HG03280 (cell line): ENCODE measurements around the gene TLE6.
"Not testable (repeated sequence)": the region's sequence is repeated elsewhere in the genome, so short reads cannot be mapped to it uniquely, and the experiment has no call there.

Experiments
- ATAC-seq: cut with Tn5 transposase; IDR thresholded peaks from one replicate; pipeline ENCODE4 v1.9.1; 2021; ENCODE audit warnings: mild to moderate bottlenecking, moderate library complexity; ENCODE audit not compliant: unreplicated experiment

The TLE6 gene

DNA sequence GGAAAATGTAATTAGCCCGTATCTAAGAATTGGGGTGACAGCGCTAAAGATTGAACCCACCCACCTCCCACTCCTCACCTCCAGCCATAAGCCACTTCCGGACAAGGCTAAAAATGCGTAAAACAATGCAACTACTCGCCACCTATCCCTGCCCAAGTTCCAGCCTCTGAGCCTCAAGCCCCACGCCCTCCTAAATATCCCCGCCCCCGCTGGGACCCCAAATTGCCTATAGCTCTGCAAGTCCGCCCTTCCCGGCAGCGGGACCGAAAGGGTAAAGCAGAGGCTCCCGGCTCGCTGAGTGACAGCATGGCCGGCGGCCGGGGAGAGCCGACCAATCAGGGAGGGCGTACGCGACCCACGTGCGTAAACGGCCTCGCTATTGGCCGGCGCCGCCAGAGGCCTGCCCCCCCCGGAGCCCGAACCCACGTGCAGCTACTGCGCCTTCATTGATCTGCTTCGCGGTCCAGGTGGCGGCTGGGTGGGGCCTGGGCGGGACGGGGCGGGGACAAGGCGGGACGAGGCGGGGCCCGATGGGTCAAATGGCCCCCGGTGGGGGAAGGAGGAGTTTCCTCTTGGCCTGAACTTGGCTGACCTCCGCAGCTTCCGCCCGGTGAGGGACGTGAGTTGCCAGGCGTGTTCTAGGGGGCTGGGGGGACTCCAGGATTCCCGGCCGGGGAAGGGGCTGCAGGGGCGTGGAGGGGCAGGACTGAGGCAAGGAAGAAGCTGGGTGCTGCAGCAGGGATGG lies at the start of gene TLE6:
Gene TLE6 (plus strand): TSS at position 564 of the 745 bp plus-strand sequence. CDS start 670 bp downstream, outside the sequence.
- ATAC-seq: peak; percentile 96

GRCh38 chr19:2933490-2933910 lies 43.9 kb upstream of the TLE6 start:
- ATAC-seq: no peak

DNA sequence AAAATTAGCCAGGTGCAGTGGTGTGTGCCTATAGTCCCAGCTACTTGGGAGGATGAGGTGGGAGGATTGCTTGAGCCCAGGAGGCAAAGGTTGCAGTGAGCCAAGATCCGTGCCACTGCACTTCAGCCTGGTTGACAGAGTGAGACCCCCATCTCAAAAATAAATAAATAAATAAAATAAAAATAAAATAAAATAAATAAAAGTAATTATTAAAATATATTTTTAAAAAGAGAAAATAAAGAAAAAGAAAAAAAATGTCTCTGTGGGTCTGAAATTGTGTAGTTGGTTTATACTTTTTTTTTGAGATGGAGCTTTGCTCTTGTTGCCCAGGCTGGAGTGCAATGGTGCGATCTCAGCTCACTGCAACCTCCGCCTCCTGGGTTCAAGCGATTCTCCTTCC lies 41.5 kb upstream of the TLE6 start:
- not testable (repeated sequence) for ATAC-seq

GRCh38 chr19:2942928-2943640 lies 34.3 kb upstream of the TLE6 start:
- ATAC-seq: no peak

- no peak for ATAC-seq
Measured at GRCh38 chr19:2944403-2944774, 33.0 kb upstream of the TLE6 start.

GRCh38 chr19:2944775-2945574 lies 32.4 kb upstream of the TLE6 start, which contains the start of gene ZNF77:
Gene ZNF77 (minus strand): TSS chr19:2944971. CDS start chr19:2944840, 131 bp downstream.
- peak; percentile 97 for ATAC-seq

DNA sequence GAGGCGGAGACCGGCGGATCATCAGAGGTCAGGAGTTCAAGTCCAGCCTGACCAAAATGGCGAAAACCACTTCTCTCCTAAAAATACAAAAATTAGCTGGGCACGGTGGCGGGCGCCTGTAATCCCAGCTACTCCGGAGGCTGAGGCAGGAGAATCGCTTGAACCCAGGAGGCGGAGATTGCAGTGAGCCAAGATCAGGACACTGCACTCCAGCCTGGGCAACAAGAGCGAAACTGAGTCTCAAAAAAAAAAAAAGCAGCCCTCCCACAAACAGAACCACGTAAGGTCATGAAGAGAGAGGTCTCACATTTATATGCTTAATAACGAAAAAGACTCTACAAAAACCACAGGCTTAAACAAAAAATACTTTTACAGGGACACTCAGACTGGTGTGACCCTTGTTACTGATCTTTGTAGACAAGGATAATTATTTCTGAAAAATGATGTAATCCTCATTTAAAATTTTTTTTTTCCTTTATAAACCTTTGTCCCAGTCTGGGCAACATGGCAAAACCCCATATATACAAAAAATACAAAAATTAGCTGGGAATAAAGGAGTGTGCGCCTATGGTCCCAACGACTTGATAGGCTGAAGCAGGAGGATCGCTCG lies 31.7 kb upstream of the TLE6 start:
- no peak for ATAC-seq

DNA sequence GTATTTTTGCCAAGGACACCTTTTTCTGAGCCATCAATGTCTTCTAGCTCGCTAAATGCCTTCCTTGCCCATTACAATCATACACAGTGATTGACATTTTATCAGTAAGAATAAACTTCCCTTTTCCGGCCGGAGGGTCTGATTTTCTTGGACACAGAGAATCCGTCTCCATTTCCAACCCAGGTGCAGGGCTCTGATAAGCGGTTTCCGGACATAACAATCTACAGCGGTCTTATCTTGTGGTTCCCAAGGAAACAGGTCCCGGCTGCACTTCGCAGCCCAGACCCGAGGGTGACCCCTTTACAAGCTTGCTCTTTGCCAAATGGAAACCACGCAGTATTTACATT lies 27.5 kb upstream of the TLE6 start:
- no peak for ATAC-seq

GRCh38 chr19:2950286-2951124 lies 26.9 kb upstream of the TLE6 start:
- ATAC-seq: peak; percentile 95

GRCh38 chr19:2952953-2953481 lies 24.3 kb upstream of the TLE6 start:
- no peak for ATAC-seq

DNA sequence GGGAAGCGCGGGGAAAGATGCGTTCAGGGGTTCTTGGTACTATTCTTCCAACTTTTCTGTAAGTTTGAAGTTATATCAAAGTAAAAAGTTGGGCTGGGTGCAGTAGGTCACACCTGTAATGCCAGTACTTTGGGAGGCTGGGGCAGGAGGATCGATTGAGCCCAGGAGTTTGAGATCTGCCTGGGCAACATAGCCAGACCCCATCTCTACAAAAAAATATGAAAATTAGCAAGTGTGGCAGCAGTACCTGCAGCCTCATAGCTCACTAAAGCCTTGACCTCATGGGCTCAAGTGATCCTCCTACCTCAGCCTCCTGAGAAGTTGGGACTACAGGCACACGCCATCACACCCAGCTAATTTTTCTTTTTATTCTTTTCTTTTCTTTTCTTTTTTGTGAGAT lies 20.2 kb upstream of the TLE6 start:
- ATAC-seq: no peak

GRCh38 chr19:2960120-2960519 lies 17.2 kb upstream of the TLE6 start:
- no peak for ATAC-seq

- ATAC-seq: no peak
Measured at GRCh38 chr19:2962018-2962670, 15.2 kb upstream of the TLE6 start.

DNA sequence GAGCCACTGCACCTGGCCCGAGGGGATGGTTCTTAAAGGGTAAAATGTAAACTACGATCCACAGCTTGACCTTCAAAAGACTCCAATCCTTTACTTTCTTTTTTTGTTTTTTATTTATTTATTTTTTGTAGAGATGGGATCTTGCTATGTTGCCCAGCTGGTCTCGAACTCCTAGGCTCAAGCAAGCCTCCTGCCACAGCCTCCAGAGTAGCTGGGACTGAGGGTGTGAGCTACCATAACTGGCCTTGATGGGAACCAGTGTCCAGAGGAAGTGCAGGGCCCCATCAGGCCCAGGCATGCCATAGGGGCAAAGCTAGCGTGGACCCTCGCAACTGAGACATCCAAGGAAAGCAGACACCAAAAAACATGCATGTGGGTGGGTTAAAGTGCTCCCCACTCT lies 14.2 kb upstream of the TLE6 start:
- no peak for ATAC-seq

- ATAC-seq: not testable (repeated sequence)
Measured at GRCh38 chr19:2963631-2964030, 13.7 kb upstream of the TLE6 start.

DNA sequence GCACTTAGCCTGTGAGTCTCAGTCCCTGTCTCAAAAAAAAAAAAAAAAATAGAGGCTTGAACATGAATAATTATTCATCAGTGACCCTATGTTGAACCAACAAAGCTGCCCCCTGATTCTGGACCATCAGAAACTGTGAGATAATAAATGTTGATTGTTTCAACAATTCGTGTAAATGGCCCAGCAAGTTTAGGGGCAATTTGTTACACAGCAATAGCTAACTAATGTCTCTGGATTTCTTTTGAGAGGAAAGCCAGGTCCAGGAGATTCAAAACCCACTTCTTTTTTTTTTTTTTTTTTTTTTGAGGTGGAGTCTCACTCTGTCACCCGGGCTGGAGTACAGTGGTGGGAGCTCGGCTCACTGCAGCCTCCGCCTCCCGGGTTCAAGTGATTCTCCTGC lies 12.5 kb upstream of the TLE6 start:
- no peak for ATAC-seq

- no peak for ATAC-seq
Measured at GRCh38 chr19:2967972-2968371, 9.4 kb upstream of the TLE6 start.

DNA sequence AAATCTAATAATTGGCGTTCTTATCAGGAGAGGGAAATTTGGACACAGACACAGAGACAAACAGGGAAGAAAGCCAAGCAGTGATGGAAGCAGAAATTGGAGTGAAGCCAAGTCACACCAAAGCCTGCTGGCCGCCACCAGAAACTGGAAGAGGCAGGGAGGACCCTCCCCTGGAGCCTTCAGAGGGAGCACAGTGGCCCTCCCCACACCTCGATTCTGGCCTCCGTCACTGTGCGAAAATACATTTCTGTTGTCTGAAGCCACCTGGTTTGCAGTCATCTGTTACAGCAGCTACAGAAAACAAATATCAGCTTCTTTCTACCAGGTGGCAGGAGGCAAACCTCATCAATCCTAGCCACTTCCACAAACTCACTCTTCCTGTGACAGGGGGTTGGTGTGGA lies 8.3 kb upstream of the TLE6 start:
- no peak for ATAC-seq

DNA sequence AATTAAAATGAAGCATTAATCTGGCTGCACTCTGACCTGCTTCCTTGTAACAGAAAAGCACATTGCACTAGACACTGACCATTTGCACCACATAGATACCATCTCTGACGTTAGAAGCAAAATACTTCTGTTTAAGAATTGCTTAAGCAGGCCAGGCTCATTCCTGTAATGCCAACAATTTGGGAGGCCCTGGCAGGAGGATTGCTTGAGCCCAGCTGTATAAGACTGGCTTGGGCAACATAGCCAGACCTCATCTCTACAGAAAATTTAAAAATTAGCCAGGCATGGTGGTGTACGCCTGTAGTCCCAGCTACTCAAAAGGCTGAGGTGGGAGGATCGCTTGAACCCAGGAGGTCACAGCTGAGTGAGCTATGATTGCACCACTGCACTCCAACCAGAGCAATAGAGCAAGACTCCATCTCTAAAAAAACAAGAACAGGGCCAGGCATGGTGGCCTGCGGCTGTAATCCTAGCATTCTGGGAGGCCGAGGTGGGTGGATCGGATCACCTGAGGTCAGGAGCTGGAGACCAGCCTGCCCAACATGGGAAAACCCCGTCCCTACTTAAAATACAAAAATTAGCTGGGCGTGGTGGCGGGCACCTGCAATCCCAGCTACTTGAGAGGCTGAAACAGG lies 7.0 kb upstream of the TLE6 start:
- ATAC-seq: no peak
